Ectodermal cell (in vitro differentiated cells): ENCODE results near the gene CKM.

Experiments used
- H3K27ac ChIP-seq: 2 replicates; pipeline ENCODE4 v1.7.0; 2013; ENCODE audit warnings: mild to moderate bottlenecking, low read depth, low read length; ENCODE audit not compliant: insufficient read depth, poor library complexity, severe bottlenecking
- H3K27me3 ChIP-seq: 2 replicates; pipeline ENCODE4 v1.7.0; 2013; ENCODE audit warnings: mild to moderate bottlenecking, low read length; ENCODE audit not compliant: insufficient read depth, control insufficient read depth, poor library complexity, severe bottlenecking
- H3K36me3 ChIP-seq: one replicate; pipeline ENCODE4 v1.7.0; 2013; ENCODE audit warnings: low read length; ENCODE audit not compliant: control insufficient read depth, insufficient read depth
- H3K4me1 ChIP-seq: one replicate; pipeline ENCODE4 v1.7.0; 2013; ENCODE audit warnings: low read length; ENCODE audit not compliant: control insufficient read depth, insufficient read depth
- H3K4me3 ChIP-seq: 2 replicates; pipeline ENCODE4 v1.7.0; 2013; ENCODE audit warnings: low read depth, low read length, control low read depth; ENCODE audit not compliant: insufficient read depth
- H3K9me3 ChIP-seq: 2 replicates; pipeline ENCODE4 v1.7.0; 2013; ENCODE audit warnings: mild to moderate bottlenecking, low read length, moderate library complexity; ENCODE audit not compliant: control insufficient read depth
- WGBS, 2 experiments: methylation state at CpG; one replicate each; pipeline ENCODE4 v1.1.7; 2013; ENCODE audit warnings: missing lambda C conversion rate in 2 of 2; 5-methylcytosine and 5-hydroxymethylcytosine counted together

The CKM gene

DNA sequence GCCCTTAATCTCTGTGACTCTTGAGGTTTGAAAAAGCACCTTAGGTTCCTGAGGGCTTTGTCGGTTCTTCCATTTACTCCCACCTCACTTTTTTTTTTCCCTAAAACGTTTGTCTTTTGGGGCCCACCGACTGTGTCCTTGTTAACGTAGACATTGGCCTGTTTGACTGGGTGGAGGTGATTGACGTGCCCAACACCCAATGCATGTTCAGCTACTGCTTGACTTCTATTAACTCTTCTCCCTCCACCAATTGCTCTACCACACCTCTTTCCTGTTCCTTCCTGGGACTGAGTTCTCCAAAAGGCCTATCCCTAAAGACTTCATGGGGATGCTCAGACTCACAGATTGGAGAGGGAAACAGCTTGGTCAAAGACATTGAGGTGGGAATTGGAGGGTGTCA, 17.3 kb downstream of the CKM start:
- 39 to 43% methylated on average over 5 of the region's 5 CpGs for WGBS, 2 experiments
- Histone ChIP-seq H3K4me1 (no peaks in the 10 kb centered on the region), H3K27ac (no peak overlapping the region), H3K4me3 (no peak overlapping the region), H3K27me3 (no peaks in the 10 kb centered on the region), H3K9me3 (no peaks in the 10 kb centered on the region), H3K36me3 (no peaks in the 10 kb centered on the region)

DNA sequence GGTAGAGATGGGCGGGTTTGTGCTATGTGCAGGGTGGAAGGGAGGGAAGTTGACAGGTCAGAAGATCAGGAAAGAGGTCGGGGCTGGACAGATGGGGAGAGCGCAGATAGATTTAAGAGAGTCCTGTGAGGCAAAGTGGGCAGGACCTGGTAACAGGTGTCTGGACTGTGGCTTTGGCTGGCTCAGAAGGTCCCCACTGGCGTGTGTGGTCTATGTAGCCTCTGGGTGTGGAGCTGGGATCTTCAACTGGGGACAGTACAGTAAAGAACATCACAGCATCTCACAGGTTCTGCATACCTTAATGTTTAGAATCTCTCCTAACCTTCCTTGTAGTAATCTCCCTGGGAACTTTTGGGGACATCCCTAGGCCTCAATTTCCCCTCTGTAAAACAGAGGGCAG, 17.7 kb downstream of the CKM start:
- 86 to 94% methylated on average over 4 of the region's 4 CpGs for WGBS, 2 experiments
- Histone ChIP-seq H3K36me3 (no peaks in the 10 kb centered on the region), H3K27ac (no peak overlapping the region), H3K4me3 (no peak overlapping the region), H3K27me3 (no peaks in the 10 kb centered on the region), H3K4me1 (no peaks in the 10 kb centered on the region), H3K9me3 (no peaks in the 10 kb centered on the region)

DNA sequence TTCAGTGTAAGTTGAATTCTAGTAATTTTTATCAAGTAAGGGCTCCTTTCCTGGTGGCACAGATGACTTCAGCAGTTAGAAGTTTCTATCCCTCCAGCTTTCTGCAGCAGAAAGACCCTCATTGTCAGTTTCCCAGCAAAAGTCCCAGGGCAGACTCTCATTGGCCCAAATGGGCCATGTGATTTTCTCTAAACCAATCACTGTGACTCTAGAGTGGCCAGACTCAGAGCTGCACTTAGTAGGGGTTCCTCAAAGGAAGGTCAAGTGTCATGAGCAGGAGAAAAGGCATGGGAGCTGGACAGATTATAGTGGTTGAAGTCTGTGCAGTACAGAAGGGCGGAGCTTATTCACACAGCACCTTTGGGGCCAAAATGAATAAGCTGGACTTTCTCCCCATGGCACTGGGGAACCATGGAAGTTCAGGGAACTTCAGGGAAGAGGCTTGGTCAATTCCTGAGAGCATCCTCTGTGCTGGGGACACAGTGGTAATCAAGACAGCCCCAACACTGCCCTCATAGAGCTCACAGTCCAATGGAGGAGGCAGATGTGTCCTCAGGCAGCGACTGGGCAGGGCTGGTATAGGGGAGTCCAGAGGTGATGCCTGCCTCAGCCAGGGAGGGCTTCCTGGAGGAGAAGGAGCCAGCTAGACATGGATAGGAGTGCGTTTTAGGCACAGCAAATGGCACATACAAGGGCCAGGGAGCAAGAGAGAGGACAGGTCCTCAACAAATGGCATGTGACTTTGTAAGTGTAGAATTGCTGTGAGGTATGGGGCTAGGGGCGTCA, 18.3 kb downstream of the CKM start:
- Histone ChIP-seq H3K27me3 (no peaks in the 10 kb centered on the region), H3K4me3 (no peak overlapping the region), H3K9me3 (no peaks in the 10 kb centered on the region), H3K27ac (no peak overlapping the region), H3K4me1 (no peaks in the 10 kb centered on the region), H3K36me3 (peaks cover 3% of the 10 kb centered on the region)
- WGBS, 2 experiments: 77 to 80% methylated on average over 4 of the region's 4 CpGs

DNA sequence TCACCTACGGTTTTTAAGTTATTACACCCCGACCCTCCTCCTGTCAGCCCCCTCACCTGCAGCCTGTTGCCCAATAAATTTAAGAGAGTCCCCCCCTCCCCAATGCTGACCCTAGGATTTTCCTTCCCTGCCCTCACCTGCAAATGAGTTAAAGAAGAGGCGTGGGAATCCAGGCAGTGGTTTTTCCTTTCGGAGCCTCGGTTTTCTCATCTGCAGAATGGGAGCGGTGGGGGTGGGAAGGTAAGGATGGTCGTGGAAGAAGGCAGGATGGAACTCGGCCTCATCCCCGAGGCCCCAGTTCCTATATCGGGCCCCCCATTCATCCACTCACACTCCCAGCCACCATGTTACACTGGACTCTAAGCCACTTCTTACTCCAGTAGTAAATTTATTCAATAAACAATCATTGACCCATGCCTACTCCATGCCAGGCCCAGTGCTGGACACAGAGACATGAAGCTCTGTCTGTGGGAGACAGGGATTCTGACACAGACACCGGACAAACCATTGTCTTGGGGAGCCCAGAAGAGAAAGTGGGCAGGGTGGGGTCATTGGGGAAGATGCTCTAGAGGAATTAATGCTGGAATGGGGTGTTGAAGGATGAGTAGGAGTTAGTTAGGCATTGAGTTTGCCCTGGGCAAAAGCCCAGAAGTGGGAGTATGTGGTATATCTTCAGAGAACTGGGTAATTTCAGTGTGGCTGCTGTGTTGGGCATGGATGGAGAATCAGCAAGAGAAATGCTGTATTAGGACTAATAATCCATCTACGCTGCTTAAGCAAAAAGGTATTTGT, 19.2 kb downstream of the CKM start:
- no peaks in the 10 kb centered on the region for H3K9me3 ChIP-seq
- no peak overlapping the region for H3K4me3 ChIP-seq
- 93 to 95% methylated on average over 12 of the region's 12 CpGs for WGBS, 2 experiments
- peaks cover 5% of the 10 kb centered on the region for H3K36me3 ChIP-seq
- no peaks in the 10 kb centered on the region for H3K27me3 ChIP-seq
- H3K27ac ChIP-seq: no peak overlapping the region
- no peaks in the 10 kb centered on the region for H3K4me1 ChIP-seq

- Histone ChIP-seq H3K4me1 (no peaks in the 10 kb centered on the region), H3K36me3 (peaks cover 5% of the 10 kb centered on the region), H3K27me3 (no peaks in the 10 kb centered on the region), H3K9me3 (no peaks in the 10 kb centered on the region), H3K4me3 (no peak overlapping the region), H3K27ac (no peak overlapping the region)
- 92 to 95% methylated on average over 26 to 27 of the region's 27 CpGs for WGBS, 2 experiments
Observed at GRCh38 chr19:45302416-45302815, 20.3 kb downstream of the CKM start.

GRCh38 chr19:45299719-45300118, 23.0 kb downstream of the CKM start:
- H3K27ac ChIP-seq: no peak overlapping the region
- WGBS, 2 experiments: 92 to 94% methylated on average over 6 of the region's 6 CpGs
- H3K4me3 ChIP-seq: no peak overlapping the region
- H3K27me3 ChIP-seq: no peaks in the 10 kb centered on the region
- H3K36me3 ChIP-seq: peaks cover 14% of the 10 kb centered on the region
- no peaks in the 10 kb centered on the region for H3K9me3 ChIP-seq
- H3K4me1 ChIP-seq: no peaks in the 10 kb centered on the region

- peaks cover 14% of the 10 kb centered on the region for H3K36me3 ChIP-seq
- H3K4me1 ChIP-seq: no peaks in the 10 kb centered on the region
- H3K27ac ChIP-seq: no peak overlapping the region
- H3K27me3 ChIP-seq: no peaks in the 10 kb centered on the region
- WGBS, 2 experiments: 96 to 97% methylated on average over 5 of the region's 5 CpGs
- H3K9me3 ChIP-seq: no peaks in the 10 kb centered on the region
- H3K4me3 ChIP-seq: no peak overlapping the region
Observed at GRCh38 chr19:45298264-45298663, 24.4 kb downstream of the CKM start.

GRCh38 chr19:45297674-45298073, 25.0 kb downstream of the CKM start:
- Histone ChIP-seq H3K27ac (no peak overlapping the region), H3K36me3 (peaks cover 14% of the 10 kb centered on the region), H3K4me3 (no peak overlapping the region), H3K4me1 (no peaks in the 10 kb centered on the region), H3K9me3 (no peaks in the 10 kb centered on the region), H3K27me3 (no peaks in the 10 kb centered on the region)
- WGBS, 2 experiments: 93 to 96% methylated on average over 12 to 18 of the region's 18 CpGs

DNA sequence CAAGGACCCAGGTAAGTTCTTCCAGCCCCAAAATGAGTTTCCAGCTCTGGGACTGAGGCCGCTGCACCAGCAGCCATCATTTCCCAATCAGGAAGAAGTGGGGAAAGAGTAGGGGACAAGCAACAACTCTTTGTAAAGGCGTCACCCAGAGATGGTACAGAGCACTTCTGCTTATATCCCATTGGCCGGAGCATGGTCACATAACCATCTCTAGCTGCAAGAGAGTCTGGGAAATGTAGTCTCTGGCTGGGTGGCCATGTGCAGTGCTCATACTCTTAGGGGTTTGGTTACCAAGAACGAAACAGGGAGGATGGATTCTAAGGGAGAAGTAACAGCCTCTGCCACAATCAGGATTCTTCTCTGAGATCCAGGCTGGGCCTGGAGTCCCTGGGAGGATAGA, 26.3 kb downstream of the CKM start:
- Histone ChIP-seq H3K27me3 (no peaks in the 10 kb centered on the region), H3K27ac (no peak overlapping the region), H3K4me3 (no peak overlapping the region), H3K36me3 (peaks cover 14% of the 10 kb centered on the region), H3K4me1 (no peaks in the 10 kb centered on the region), H3K9me3 (no peaks in the 10 kb centered on the region)
- 96 to 97% methylated on average over 4 of the region's 4 CpGs for WGBS, 2 experiments

DNA sequence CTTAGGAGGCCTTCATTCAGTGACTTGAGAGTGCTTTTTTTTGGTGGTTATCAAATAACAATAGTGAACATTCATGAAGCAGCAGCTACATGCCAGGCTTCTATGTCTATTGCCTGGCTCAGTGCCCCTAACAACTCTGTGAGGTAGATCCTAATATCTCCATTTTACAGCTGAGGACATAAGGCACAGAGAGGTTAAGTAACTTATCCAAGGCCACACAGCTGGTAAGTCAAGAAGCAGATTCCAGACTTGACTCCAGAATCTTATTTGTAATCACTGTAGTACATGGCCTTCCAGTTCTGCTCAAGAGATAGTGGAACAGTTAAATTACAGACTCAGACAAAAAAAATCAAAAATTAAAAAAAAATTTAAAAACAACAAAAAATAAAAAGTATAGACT, 26.8 kb downstream of the CKM start:
- Histone ChIP-seq H3K27me3 (no peaks in the 10 kb centered on the region), H3K9me3 (no peaks in the 10 kb centered on the region), H3K36me3 (peaks cover 14% of the 10 kb centered on the region), H3K27ac (no peak overlapping the region), H3K4me3 (no peak overlapping the region), H3K4me1 (no peaks in the 10 kb centered on the region)
